SK-N-SH treated with all-trans-retinoic acid at 6 μM for 48 hours (cell line): Measurements from ENCODE around the gene GID8.

Source experiments
- ATAC-seq: fragments of 200-7000 bp; cut with Tn5 transposase; 3 replicates; pipeline ENCODE4 v1.9.1; 2020; ENCODE audit warnings: mild to moderate bottlenecking, moderate library complexity
- ARNTL ChIP-seq: fragments of 450-650 bp; formaldehyde crosslinking; IDR thresholded peaks from 2 replicates; pipeline ENCODE4 v1.5.0; 2020; ENCODE audit warnings: low read depth, mild to moderate bottlenecking, moderate library complexity, borderline replicate concordance
- BACH2 ChIP-seq: fragments of 250-450 bp; sonication (Bioruptor Pico); IDR thresholded peaks from 2 replicates; pipeline ENCODE4 v1.9.0; 2021; ENCODE audit warnings: mild to moderate bottlenecking, borderline replicate concordance
- CSDC2 ChIP-seq: fragments of 250-450 bp; sonication (Bioruptor Pico); IDR thresholded peaks from 2 replicates; pipeline ENCODE4 v1.5.0; 2020; ENCODE audit warnings: mild to moderate bottlenecking, moderate library complexity
- CSRNP3 ChIP-seq: fragments of 250-450 bp; sonication (Bioruptor Pico); IDR thresholded peaks from 2 replicates; pipeline ENCODE4 v1.5.1; 2021; ENCODE audit warnings: mild to moderate bottlenecking, moderate library complexity
- ESRRG ChIP-seq: fragments of 250-450 bp; sonication (Bioruptor Pico); IDR thresholded peaks from 2 replicates; pipeline ENCODE4 v1.6.1; 2021; ENCODE audit warnings: mild to moderate bottlenecking
- GLIS3 ChIP-seq: fragments of 250-450 bp; sonication (Bioruptor Pico); IDR thresholded peaks from 2 replicates; pipeline ENCODE4 v1.5.0; 2020; ENCODE audit warnings: mild to moderate bottlenecking, moderate library complexity
- ISL1 ChIP-seq: fragments of 250-450 bp; sonication (Bioruptor Pico); IDR thresholded peaks from 2 replicates; pipeline ENCODE4 v2.1.2; 2022; ENCODE audit warnings: mild to moderate bottlenecking, moderate library complexity
- OSR1 ChIP-seq: fragments of 250-450 bp; sonication (Bioruptor Pico); IDR thresholded peaks from 2 replicates; pipeline ENCODE4 v1.8.0; 2022; ENCODE audit warnings: moderate library complexity, mild to moderate bottlenecking, inconsistent platforms
- POU6F1 ChIP-seq: fragments of 250-450 bp; sonication (Bioruptor Pico); IDR thresholded peaks from 2 replicates; pipeline ENCODE4 v1.8.0; 2021; ENCODE audit warnings: low read depth, mild to moderate bottlenecking, moderate library complexity, borderline replicate concordance
- PPARA ChIP-seq: fragments of 250-450 bp; sonication (Bioruptor Pico); IDR thresholded peaks from 2 replicates; pipeline ENCODE4 v1.5.0; 2020; ENCODE audit warnings: mild to moderate bottlenecking, borderline replicate concordance
- RARB ChIP-seq: fragments of 250-450 bp; sonication (Bioruptor Pico); IDR thresholded peaks from 2 replicates; pipeline ENCODE4 v1.8.0; 2021; ENCODE audit warnings: mild to moderate bottlenecking, moderate library complexity
- SNAI2 ChIP-seq: fragments of 250-450 bp; sonication (Bioruptor Pico); IDR thresholded peaks from 2 replicates; pipeline ENCODE4 v1.5.0; 2020; ENCODE audit warnings: mild to moderate bottlenecking, moderate library complexity
- TCF4 ChIP-seq: fragments of 250-450 bp; sonication (Bioruptor Pico); IDR thresholded peaks from 2 replicates; pipeline ENCODE4 v1.8.0; 2021; ENCODE audit warnings: mild to moderate bottlenecking, moderate library complexity, borderline replicate concordance
- TOX ChIP-seq: fragments of 250-450 bp; sonication (Bioruptor Pico); IDR thresholded peaks from 2 replicates; pipeline ENCODE4 v1.8.0; 2021; ENCODE audit warnings: mild to moderate bottlenecking, moderate library complexity, borderline replicate concordance
- ZC3H10 ChIP-seq: fragments of 250-450 bp; sonication (Bioruptor Pico); IDR thresholded peaks from 2 replicates; pipeline ENCODE4 v1.5.1; 2021; ENCODE audit warnings: mild to moderate bottlenecking, moderate library complexity
- ZFP3 ChIP-seq: fragments of 250-450 bp; sonication (Bioruptor Pico); IDR thresholded peaks from 2 replicates; pipeline ENCODE4 v1.5.0; 2020; ENCODE audit warnings: mild to moderate bottlenecking, moderate library complexity
- ZFP30 ChIP-seq: fragments of 450-650 bp; formaldehyde crosslinking; IDR thresholded peaks from 2 replicates; pipeline ENCODE4 v1.5.0; 2022; ENCODE audit warnings: mild to moderate bottlenecking, moderate library complexity
- ZNF565 ChIP-seq: fragments of 450-650 bp; formaldehyde crosslinking; conservative IDR thresholded peaks from 2 replicates; pipeline ENCODE4 v1.5.0; 2020; ENCODE audit warnings: low read depth, mild to moderate bottlenecking, moderate library complexity
- ZNF70 ChIP-seq: fragments of 450-650 bp; formaldehyde crosslinking; IDR thresholded peaks from 2 replicates; pipeline ENCODE4 v1.5.0; 2020; ENCODE audit warnings: mild to moderate bottlenecking, moderate library complexity
- ZNF8 ChIP-seq: fragments of 450-650 bp; formaldehyde crosslinking; IDR thresholded peaks from 2 replicates; pipeline ENCODE4 v1.5.0; 2020; ENCODE audit warnings: mild to moderate bottlenecking, moderate library complexity
- TF ChIP-seq, protein P1 (sequence below): fragments of 250-450 bp; sonication (Bioruptor Pico); IDR thresholded peaks from 2 replicates; pipeline ENCODE4 v1.8.0; 2020; ENCODE audit warnings: mild to moderate bottlenecking, moderate library complexity, borderline replicate concordance
- TF ChIP-seq, protein P2 (sequence below): fragments of 250-450 bp; sonication (Bioruptor Pico); IDR thresholded peaks from 2 replicates; pipeline ENCODE4 v1.5.0; 2020; ENCODE audit warnings: mild to moderate bottlenecking, moderate library complexity

Gene GID8

DNA sequence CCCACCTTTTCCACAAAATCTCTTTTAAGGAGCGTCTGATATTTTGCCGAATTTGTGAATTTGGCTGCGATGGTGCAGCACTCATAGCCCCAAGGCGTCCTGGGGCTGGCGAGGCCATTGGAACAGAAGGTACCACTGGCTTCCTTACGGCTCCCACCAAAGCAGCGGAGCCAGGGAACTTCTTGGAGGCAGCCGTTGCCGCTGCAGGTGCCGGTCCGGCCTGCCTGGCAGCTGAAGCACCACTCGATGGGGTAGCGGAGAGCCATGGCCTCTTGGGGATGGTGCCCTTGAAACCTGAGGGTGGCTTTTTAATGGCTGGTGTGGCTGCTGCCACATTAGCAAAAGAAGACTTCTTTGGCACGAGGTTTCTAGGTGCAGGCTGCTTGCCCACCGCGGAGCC is 41.4 kb upstream of the GID8 start:
- ATAC-seq = no peak

GRCh38 chr20:62897666-62898065 is 40.3 kb upstream of the GID8 start:
- no peak for ATAC-seq
- TF ChIP-seq ZC3H10 (no peak), RARB (CRISPR knock-in tag) (no peak), ZNF70 (CRISPR knock-in tag) (no peak), GLIS3 (CRISPR knock-in tag) (no peak), OSR1 (CRISPR knock-in tag) (no peak), TCF4 (CRISPR knock-in tag) (no peak), POU6F1 (CRISPR knock-in tag) (no peak), ZNF565 (CRISPR knock-in tag) (no peak), PPARA (CRISPR knock-in tag) (no peak), ZFP3 (CRISPR knock-in tag) (no peak), ZNF8 (CRISPR knock-in tag) (no peak), TOX (CRISPR knock-in tag) (no peak), CSDC2 (CRISPR knock-in tag) (no peak), ARNTL (CRISPR knock-in tag) (no peak)
- TF ChIP-seq, protein P1, sequence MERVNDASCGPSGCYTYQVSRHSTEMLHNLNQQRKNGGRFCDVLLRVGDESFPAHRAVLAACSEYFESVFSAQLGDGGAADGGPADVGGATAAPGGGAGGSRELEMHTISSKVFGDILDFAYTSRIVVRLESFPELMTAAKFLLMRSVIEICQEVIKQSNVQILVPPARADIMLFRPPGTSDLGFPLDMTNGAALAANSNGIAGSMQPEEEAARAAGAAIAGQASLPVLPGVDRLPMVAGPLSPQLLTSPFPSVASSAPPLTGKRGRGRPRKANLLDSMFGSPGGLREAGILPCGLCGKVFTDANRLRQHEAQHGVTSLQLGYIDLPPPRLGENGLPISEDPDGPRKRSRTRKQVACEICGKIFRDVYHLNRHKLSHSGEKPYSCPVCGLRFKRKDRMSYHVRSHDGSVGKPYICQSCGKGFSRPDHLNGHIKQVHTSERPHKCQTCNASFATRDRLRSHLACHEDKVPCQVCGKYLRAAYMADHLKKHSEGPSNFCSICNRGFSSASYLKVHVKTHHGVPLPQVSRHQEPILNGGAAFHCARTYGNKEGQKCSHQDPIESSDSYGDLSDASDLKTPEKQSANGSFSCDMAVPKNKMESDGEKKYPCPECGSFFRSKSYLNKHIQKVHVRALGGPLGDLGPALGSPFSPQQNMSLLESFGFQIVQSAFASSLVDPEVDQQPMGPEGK (CRISPR knock-in tag) = no peak

More for the DNA sequence above, 41.4 kb upstream of the GID8 start:
- TF ChIP-seq, protein P1 (CRISPR knock-in tag) = no peak
- TF ChIP-seq ZFP3 (CRISPR knock-in tag) (no peak), POU6F1 (CRISPR knock-in tag) (no peak), ZNF8 (CRISPR knock-in tag) (no peak), ESRRG (CRISPR knock-in tag) (no peak), TCF4 (CRISPR knock-in tag) (no peak), ZNF70 (CRISPR knock-in tag) (no peak), BACH2 (CRISPR knock-in tag) (no peak), ZFP30 (no peak), CSRNP3 (CRISPR knock-in tag) (no peak), OSR1 (CRISPR knock-in tag) (no peak), CSDC2 (CRISPR knock-in tag) (no peak), SNAI2 (no peak), ISL1 (no peak)
- TF ChIP-seq, protein P2, sequence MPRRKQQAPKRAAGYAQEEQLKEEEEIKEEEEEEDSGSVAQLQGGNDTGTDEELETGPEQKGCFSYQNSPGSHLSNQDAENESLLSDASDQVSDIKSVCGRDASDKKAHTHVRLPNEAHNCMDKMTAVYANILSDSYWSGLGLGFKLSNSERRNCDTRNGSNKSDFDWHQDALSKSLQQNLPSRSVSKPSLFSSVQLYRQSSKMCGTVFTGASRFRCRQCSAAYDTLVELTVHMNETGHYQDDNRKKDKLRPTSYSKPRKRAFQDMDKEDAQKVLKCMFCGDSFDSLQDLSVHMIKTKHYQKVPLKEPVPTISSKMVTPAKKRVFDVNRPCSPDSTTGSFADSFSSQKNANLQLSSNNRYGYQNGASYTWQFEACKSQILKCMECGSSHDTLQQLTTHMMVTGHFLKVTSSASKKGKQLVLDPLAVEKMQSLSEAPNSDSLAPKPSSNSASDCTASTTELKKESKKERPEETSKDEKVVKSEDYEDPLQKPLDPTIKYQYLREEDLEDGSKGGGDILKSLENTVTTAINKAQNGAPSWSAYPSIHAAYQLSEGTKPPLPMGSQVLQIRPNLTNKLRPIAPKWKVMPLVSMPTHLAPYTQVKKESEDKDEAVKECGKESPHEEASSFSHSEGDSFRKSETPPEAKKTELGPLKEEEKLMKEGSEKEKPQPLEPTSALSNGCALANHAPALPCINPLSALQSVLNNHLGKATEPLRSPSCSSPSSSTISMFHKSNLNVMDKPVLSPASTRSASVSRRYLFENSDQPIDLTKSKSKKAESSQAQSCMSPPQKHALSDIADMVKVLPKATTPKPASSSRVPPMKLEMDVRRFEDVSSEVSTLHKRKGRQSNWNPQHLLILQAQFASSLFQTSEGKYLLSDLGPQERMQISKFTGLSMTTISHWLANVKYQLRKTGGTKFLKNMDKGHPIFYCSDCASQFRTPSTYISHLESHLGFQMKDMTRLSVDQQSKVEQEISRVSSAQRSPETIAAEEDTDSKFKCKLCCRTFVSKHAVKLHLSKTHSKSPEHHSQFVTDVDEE (CRISPR knock-in tag) = no peak
